CD4-positive, alpha-beta T cell (primary cell): ENCODE results near the gene UNKL. TPM values are rescaled to one million over a fixed set of nuclear protein-coding genes. Genes with fewer than 3 reads are reported as not detected.

Experiments
- ATAC-seq: fragments of 200-7000 bp; cut with Tn5 transposase; one replicate; pipeline ENCODE4 v1.10.0; 2022; ENCODE audit warnings: mild to moderate bottlenecking; ENCODE audit not compliant: poor library complexity
- CTCF ChIA-PET: fragments of 350-600 bp; sonication (Branson Sonifier 250); formaldehyde crosslinking; loops from one replicate; lab custom pipeline; 2021; ENCODE audit warnings: antibody characterized with exemption, inconsistent platforms; lab: Charles Lee
- POLR2A ChIA-PET: fragments of 350-600 bp; sonication (Branson Sonifier 250); formaldehyde crosslinking; loops from one replicate; lab custom pipeline; 2021; ENCODE audit warnings: antibody characterized with exemption, inconsistent platforms; lab: Charles Lee
- DNase-seq, 14 experiments: peaks; one replicate each; pipeline ENCODE4 v3.0.0-alpha.2; 2013 to 2020; ENCODE audit warnings: mixed read lengths in 2 of 14
- H3K27ac ChIP-seq, 2 donors: one replicate each; pipeline versions ENCODE4 v1.5.1 to v1.7.0; 2013; ENCODE audit warnings: low read length in 2 of 2, low read depth in 1 of 2, mild to moderate bottlenecking in 1 of 2
- H3K27me3 ChIP-seq, 2 experiments: 1 replicate in 1 of 2; 2 replicates in 1 of 2; pipeline versions ENCODE4 v1.6.1 to v1.7.0; 2013; ENCODE audit warnings: low read length in 2 of 2, control low read depth in 1 of 2, mild to moderate bottlenecking in 1 of 2, moderate library complexity in 1 of 2; ENCODE audit not compliant: insufficient read depth in 2 of 2, control insufficient read depth in 1 of 2
- H3K36me3 ChIP-seq: one replicate; pipeline ENCODE4 v1.6.1; 2013; ENCODE audit warnings: low read length, control low read depth; ENCODE audit not compliant: insufficient read depth
- H3K4me1 ChIP-seq: one replicate; pipeline ENCODE4 v1.6.1; 2013; ENCODE audit warnings: low read length, control low read depth; ENCODE audit not compliant: insufficient read depth
- H3K4me3 ChIP-seq: one replicate; pipeline ENCODE4 v1.5.1; 2013; ENCODE audit warnings: mild to moderate bottlenecking, low read length, moderate library complexity
- H3K9me3 ChIP-seq, 2 experiments: 1 replicate in 1 of 2; 2 replicates in 1 of 2; pipeline versions ENCODE4 v1.6.1 to v1.7.0; 2013; ENCODE audit warnings: low read length in 2 of 2, mild to moderate bottlenecking in 2 of 2, control low read depth in 1 of 2, moderate library complexity in 1 of 2; ENCODE audit not compliant: control insufficient read depth in 1 of 2, insufficient read depth in 1 of 2
- H3K27ac Mint-ChIP-seq: one replicate; pipeline ENCODE4 v1.8.0; 2020; ENCODE audit warnings: mixed read lengths
- H3K27me3 Mint-ChIP-seq: one replicate; pipeline ENCODE4 v1.8.0; 2021; ENCODE audit warnings: mixed read lengths
- H3K36me3 Mint-ChIP-seq: one replicate; pipeline ENCODE4 v1.8.0; 2021; ENCODE audit warnings: low read depth, mixed read lengths
- H3K4me1 Mint-ChIP-seq: one replicate; pipeline ENCODE4 v1.8.0; 2021; ENCODE audit warnings: low read depth, mixed read lengths
- H3K4me3 Mint-ChIP-seq: one replicate; pipeline ENCODE4 v1.8.0; 2020; ENCODE audit warnings: mild to moderate bottlenecking, mixed read lengths
- H3K9me3 Mint-ChIP-seq: one replicate; pipeline ENCODE4 v1.8.0; 2020; ENCODE audit warnings: mixed read lengths
- intact Hi-C, 2 experiments: fragments of 100-400 bp; cut with DNase I in 1 of 2; cut with micrococcal nuclease in 1 of 2; formaldehyde crosslinking; loops; one replicate each; pipeline versions ENCODE4 v1.15.1 to v1.9.0; 2023 to 2025; cut with DNase I, micrococcal nuclease
- total RNA-seq, 174 experiments: library from RNA in 2 of 174; stranded (reverse) in 2 of 174; gene quantifications; one replicate each; pipeline ENCODE4 v1.2.3 and lab custom pipeline; 2021 to 2026
- TF ChIP-seq, protein P1 (sequence below): fragments of 200-600 bp; IDR thresholded peaks from one replicate; pipeline ENCODE4 v1.8.0; 2022; ENCODE audit warnings: antibody characterized with exemption, mild to moderate bottlenecking

Gene UNKL
- total RNA-seq, 2 experiments from 2014 or later: 52.6 to 53.2 TPM

- ATAC-seq: no peak
- Mint-ChIP-seq H3K36me3 (peaks cover 28% of the 10 kb centered on the region), H3K4me3 (no peak overlapping the region), H3K9me3 (no peaks in the 10 kb centered on the region), H3K4me1 (no peaks in the 10 kb centered on the region), H3K27ac (no peak overlapping the region), H3K27me3 (no peaks in the 10 kb centered on the region)
- ChIA-PET POLR2A (no interaction called here), CTCF (no interaction called here)
- no peaks in the 10 kb centered on the region for H3K4me1 ChIP-seq
- no peak overlapping the region for H3K4me3 ChIP-seq
- no peak for DNase-seq
- intact Hi-C loops: no loop called here
- H3K36me3 ChIP-seq: peaks cover 70% of the 10 kb centered on the region
- H3K27ac ChIP-seq: peak overlapping the region in 1 of 2 donors; percentile 13
- no peaks in the 10 kb centered on the region for H3K27me3 ChIP-seq
- TF ChIP-seq, protein P1, sequence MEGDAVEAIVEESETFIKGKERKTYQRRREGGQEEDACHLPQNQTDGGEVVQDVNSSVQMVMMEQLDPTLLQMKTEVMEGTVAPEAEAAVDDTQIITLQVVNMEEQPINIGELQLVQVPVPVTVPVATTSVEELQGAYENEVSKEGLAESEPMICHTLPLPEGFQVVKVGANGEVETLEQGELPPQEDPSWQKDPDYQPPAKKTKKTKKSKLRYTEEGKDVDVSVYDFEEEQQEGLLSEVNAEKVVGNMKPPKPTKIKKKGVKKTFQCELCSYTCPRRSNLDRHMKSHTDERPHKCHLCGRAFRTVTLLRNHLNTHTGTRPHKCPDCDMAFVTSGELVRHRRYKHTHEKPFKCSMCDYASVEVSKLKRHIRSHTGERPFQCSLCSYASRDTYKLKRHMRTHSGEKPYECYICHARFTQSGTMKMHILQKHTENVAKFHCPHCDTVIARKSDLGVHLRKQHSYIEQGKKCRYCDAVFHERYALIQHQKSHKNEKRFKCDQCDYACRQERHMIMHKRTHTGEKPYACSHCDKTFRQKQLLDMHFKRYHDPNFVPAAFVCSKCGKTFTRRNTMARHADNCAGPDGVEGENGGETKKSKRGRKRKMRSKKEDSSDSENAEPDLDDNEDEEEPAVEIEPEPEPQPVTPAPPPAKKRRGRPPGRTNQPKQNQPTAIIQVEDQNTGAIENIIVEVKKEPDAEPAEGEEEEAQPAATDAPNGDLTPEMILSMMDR: no peak
- H3K9me3 ChIP-seq: no peaks in the 10 kb centered on the region
Measured at GRCh38 chr16:1457489-1458245, 43.2 kb upstream of the UNKL start.

DNA sequence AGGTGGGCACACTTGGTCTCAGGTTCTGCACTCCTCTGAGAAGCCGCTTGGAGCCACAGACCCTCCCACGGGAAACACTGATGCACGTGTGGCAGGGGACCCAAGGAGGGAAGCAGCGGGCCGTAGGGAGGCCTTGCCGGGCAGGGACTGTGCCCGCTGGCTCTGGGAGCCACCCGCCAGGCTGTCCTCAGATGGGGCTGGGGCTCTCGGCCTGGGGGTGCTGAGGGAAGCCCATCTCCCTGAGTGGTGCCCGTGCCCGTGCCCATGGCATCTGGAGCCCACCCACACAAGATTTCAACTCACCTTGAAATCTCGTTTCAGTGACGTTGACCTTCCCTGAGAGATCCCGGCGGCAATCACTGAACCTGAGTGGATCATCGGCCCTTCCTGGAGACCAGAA is 42.4 kb upstream of the UNKL start:
- H3K4me1 ChIP-seq: no peaks in the 10 kb centered on the region
- DNase-seq (no peak), ATAC-seq (no peak)
- peaks cover 76% of the 10 kb centered on the region for H3K36me3 ChIP-seq
- H3K4me3 ChIP-seq: no peak overlapping the region
- ChIA-PET POLR2A (no interaction called here), CTCF (no interaction called here)
- peaks cover 26% of the 10 kb centered on the region for H3K36me3 Mint-ChIP-seq
- H3K27ac Mint-ChIP-seq: no peak overlapping the region
- no peaks in the 10 kb centered on the region for H3K9me3 Mint-ChIP-seq
- no peaks in the 10 kb centered on the region for H3K27me3 ChIP-seq
- H3K4me3 Mint-ChIP-seq: no peak overlapping the region
- TF ChIP-seq, protein P1: no peak
- intact Hi-C loops: no loop called here
- no peaks in the 10 kb centered on the region for H3K4me1 Mint-ChIP-seq
- no peaks in the 10 kb centered on the region for H3K9me3 ChIP-seq
- no peak overlapping the region for H3K27ac ChIP-seq
- H3K27me3 Mint-ChIP-seq: no peaks in the 10 kb centered on the region

DNA sequence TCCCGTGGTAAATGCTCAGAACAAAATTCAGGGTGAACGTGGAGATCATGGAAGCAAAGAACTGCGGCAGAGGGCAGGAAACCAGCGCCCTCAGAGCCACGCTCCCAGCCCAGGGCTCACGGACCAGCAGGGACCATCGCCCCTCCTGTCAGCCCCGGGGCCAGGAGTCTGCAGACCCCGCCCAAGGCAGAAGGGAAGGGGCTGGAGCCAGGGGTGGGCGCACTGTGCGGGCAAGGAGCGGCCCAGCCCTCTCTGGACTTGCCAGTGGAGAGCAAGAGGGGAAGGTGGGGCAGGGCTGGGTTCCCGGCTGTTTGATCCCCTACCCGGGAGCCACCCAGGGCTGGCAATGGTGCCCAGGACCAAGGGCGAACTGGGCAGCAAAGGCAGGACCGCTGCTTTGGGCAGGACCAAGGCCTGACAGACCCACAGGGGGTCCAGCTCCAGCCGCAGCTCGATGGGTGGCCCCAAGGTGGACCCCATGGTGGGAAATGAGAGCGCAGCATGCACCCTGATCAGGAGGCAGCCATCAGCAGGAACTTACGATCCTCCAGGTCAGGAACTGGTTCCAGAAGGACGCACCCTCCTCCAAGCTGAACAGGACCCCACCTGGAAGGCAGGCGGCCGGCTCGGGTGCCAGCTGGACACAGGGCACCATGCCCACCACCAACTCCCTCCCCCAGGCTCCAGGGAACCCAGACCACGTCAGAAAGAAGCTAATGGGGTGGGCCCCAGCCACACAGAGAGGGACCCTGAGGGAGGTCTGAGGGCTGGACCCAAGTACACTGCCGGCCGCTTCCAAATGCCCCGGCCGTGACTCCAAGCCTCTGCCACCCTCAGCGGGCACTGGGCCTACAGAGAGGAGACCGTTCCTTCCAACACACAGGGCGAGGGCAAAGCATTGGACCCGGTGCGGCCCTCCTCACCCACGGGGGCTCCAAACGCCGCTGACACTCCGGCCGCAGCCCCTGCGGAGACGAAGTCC is 41.0 kb upstream of the UNKL start:
- ATAC-seq (no peak), DNase-seq (no peak)
- no peak overlapping the region for H3K4me3 Mint-ChIP-seq
- peaks cover 23% of the 10 kb centered on the region for H3K36me3 Mint-ChIP-seq
- Histone ChIP-seq H3K36me3 (peaks cover 69% of the 10 kb centered on the region), H3K27me3 (no peaks in the 10 kb centered on the region), H3K4me3 (no peak overlapping the region), H3K9me3 (peaks cover 0 to under 1% of the 10 kb centered on the region in 2 experiments), H3K4me1 (no peaks in the 10 kb centered on the region), H3K27ac (no peak overlapping the region)
- no peak overlapping the region for H3K27ac Mint-ChIP-seq
- CTCF ChIA-PET: interaction anchor here (0.5 kb wide), 1 partner anchor 36 kb away, joined by 3 read pairs; no protein-coding TSS in a partner anchor
- TF ChIP-seq, protein P1: no peak
- intact Hi-C loops: no loop called here
- POLR2A ChIA-PET: no interaction called here
- H3K9me3 Mint-ChIP-seq: no peaks in the 10 kb centered on the region
- no peaks in the 10 kb centered on the region for H3K4me1 Mint-ChIP-seq
- no peaks in the 10 kb centered on the region for H3K27me3 Mint-ChIP-seq
